HG03045 (cell line): Measurements from ENCODE around the gene ITPKC.
"Not testable (repeated sequence)": the region's sequence is repeated elsewhere in the genome, so short reads cannot be mapped to it uniquely, and the experiment has no call there.

ENCODE experiments used
- ATAC-seq: cut with Tn5 transposase; IDR thresholded peaks from one replicate; pipeline ENCODE4 v1.9.1; 2021; ENCODE audit warnings: mild to moderate bottlenecking, moderate library complexity; ENCODE audit not compliant: unreplicated experiment

Gene ITPKC

DNA sequence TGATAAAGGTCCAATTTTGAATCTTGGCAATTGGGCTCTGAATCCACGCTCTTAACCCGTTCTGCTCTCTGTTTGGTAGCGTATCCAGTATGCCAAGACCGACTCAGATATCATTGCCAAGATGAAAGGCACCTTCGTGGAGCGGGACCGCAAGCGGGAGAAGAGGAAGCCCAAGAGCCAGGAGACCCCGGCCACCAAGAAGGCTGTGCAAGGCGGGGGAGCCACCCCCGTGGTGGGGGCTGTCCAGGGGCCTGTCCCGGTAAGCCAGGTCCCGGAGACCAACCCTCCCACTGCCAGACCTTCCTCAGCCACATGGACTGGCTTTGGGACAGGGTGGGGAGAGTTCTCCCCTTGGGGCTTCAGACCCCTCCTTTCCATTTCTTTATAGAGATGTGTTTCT is 42.4 kb downstream of the ITPKC start:
- ATAC-seq: no peak

DNA sequence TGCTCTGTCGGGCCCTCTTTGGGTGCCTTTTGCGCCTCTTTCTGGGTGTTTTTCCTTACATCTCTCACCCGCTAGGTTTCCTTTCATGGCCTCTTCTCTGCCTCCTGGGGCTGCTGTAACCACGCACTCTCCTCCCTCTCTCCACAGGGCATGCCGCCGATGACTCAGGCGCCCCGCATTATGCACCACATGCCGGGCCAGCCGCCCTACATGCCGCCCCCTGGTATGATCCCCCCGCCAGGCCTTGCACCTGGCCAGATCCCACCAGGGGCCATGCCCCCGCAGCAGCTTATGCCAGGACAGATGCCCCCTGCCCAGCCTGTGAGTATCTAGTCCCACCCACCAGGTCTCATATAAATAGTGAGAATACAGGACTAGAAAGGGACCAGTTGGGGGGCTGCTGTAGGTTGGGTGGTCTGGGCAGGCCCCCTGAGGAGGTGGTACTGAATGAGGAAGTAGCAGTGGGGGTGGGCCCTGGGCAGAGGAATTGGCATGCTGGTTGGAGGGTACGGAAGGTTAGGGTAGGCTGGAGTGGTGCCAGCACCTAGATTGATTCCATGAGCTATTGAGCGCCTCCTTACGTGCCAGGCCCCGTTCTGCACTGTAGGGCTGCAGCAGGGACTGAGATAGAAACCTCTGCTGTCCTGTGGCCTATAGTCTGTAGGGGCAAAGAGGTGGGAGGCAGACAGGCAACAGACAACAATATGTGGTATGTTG is 46.0 kb downstream of the ITPKC start:
- no peak for ATAC-seq

DNA sequence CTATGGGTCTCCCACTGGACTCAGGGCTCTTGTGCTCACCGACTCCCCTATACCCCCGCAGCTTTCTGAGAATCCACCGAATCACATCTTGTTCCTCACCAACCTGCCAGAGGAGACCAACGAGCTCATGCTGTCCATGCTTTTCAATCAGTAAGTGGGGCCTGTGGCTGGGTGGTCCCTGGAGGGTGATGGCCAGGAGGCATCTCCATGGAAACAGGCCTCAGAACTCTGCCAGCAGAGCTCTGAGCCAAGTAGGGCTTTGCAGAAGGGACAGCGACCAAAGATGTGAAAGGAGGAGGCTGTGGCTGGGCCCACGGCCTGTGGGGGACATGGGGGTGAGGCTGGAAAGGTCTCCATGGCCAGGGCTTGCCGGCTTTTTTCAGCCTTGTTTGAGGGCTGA is 46.6 kb downstream of the ITPKC start:
- no peak for ATAC-seq

DNA sequence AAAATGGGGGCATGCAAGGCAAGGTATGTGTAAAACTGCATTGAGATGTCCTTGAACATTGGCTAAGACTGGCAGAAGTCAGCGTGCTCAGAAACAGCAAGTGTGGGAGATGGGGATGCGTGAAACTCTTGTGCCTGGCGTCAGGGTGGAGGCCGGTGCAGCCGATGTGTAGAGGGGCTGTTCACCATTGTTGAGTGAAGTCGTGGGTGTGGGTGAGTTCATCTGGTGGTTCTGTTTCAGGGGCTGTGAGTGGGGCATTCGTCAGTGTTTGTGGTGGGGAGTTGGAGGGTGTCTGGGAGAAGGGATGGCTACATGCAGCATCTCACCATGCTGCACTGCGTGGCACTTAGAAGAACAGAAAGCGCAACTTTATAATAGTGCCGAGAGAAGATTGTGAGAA is 47.1 kb downstream of the ITPKC start:
- no peak for ATAC-seq

DNA sequence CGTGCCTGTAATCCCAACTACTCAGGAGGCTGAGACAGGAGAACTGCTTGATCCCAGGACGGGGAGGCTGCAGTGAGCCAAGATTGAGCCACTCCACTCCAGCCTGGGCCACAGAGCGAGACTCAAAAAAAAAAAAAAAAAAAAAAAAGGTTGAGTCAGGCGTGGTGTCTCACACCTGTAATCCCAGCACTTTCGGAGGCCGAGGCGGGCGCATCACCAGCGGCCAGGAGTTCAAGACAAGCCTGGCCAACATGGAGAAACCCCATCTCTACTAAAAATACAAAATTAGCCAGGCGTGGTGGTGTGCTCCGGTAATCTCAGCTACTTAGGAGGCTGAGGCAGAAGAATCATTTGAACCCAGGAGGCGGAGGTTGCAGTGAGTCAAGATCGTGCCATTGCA is 49.5 kb downstream of the ITPKC start:
- not testable (repeated sequence) for ATAC-seq

DNA sequence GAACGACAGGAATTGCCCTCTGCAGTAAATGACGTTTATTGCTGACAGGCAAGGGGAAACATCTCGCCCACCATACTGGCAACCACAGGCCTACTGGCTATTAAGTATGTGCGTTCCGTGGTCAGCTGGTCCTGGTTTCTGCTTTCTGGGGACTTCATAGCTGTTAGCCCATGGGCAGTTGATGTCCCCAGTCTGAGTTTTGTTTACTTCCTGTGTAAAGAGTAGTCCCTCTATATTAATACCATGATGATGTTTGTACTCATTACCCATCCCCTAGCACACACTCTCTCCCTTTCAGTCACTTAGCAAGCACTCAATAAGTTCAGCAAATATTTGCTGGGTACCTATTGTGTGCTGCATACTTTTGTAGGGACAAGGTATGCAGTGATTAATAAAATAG is 52.0 kb downstream of the ITPKC start:
- ATAC-seq: no peak

DNA sequence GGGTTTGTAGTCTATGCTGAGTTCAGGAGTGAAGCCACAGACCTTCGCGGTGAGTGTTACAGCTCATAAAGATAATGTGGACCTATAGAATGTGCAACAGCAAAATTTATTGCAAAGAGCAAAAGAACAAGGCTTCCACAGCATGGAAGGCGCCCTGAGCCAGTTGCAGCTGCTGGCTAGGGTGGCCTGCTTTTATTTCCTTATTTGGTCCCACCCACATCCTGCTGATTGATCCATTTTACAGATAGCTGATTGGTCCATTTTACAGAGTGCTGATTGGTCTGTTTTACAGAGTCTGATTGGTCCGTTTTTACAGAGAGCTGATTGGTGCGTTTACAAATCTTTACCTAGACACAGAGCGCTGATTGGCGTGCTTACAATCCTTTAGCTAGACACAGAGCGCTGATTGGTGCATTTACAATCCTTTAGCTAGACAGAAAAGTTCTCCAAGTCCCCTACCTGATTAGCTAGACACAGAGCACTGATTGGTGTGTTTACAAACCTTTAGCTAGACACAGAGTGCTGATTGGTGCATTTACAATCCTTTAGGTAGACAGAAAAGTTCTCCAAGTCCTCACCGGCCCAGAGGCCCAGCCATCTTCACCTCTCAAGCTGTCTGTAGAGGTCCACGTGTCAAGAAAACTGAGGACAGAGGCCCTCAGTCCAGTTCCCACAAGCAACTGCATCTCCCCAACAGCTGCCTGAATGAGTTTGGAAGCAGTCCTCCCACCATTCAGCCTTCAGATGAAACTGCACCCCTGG is 54.4 kb downstream of the ITPKC start:
- ATAC-seq: not testable (repeated sequence)

DNA sequence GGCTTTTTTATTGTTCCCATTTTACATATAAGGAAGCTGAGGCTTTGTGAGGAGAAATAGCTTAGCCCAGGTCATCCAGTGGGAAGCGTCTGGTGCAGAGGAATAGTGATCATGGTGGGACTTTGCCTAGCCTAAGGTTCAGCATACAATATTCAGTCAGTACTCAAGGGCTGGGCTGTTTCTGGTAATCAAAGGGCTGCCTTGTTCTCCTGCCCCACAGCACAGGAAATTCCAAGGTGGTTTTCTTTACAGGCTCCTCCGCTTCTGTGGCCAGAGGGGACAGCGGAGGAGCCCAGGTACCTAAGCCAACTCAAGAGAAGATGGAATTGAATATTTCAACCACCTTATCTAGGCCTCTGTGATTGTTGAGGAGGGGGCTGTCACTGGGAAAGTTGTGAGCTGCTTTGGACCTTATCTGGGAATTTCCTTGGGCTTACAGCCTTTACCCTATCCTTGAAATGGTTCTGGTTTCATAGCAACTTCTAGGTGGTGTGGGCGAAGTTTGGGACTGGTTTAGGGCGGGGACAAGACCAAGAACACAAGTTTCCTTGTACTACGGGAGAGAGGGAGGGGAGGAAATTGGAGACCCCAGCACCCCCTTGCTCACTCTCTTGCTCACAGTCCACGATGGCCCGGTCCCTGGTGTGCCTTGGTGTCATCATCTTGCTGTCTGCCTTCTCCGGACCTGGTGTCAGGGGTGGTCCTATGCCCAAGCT is 58.2 kb downstream of the ITPKC start, which contains the start of gene MIA:
Gene MIA (plus strand): TSS at position 606 of the 716 bp plus-strand sequence. CDS start 22 bp downstream, at position 628.
- ATAC-seq: no peak

DNA sequence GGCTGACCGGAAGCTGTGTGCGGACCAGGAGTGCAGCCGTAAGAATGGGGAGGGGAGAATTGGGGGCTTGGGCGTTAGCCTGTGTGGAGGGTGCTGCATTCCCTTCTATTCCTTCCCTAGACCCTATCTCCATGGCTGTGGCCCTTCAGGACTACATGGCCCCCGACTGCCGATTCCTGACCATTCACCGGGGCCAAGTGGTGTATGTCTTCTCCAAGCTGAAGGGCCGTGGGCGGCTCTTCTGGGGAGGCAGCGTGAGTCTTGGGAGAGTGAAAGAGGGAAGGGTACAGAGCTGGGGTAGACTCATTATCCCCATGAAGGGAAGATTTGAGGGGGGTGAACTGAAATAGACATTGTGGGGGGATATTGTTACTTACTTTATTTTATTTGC is 58.7 kb downstream of the ITPKC start:
- ATAC-seq: no peak

DNA sequence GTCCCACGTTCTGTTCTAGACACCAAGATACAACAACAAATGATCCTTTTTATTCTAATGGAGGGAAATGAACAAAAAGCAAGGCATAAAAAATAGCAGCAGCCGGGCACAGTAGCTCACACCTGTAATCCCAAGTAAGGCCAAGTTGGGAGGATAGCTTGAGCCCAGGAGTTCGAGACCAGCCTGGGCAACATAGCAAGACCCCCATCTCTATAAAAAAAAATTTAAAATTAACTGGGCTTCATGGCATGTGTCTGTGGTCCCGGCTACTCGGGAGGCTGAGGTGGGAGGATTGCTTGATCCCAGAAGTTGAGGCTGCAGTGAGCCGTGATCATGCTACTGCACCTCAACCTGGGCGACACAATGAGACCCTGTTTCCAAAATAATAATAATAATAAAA is 59.5 kb downstream of the ITPKC start:
- ATAC-seq: no peak

DNA sequence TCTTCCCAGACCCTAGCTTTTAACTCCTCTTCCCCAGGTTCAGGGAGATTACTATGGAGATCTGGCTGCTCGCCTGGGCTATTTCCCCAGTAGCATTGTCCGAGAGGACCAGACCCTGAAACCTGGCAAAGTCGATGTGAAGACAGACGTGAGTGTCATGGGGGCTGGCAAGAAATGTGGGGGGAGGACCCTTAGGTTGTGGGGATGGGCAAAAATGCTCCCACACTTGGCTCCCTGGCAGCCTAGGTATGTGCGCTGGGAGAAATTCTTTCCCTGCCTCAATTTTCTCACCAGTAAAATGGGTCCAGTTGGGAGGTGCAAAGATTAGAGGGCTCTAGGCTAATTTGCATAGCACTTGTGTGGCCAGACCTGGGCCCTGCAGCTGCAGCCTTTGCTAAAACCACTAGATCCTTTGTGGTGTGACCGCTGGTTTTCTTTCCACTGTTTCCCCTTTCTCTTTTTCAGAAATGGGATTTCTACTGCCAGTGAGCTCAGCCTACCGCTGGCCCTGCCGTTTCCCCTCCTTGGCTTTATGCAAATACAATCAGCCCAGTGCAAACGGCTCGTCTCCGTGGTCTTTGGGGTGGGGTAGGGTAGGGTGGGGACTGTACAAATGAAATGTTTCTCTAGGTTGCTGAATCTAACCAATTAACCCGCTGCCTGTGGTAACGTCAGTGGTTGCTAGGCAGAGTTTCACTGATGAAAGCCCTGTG is 60.2 kb downstream of the ITPKC start:
- peak; percentile 68 for ATAC-seq

DNA sequence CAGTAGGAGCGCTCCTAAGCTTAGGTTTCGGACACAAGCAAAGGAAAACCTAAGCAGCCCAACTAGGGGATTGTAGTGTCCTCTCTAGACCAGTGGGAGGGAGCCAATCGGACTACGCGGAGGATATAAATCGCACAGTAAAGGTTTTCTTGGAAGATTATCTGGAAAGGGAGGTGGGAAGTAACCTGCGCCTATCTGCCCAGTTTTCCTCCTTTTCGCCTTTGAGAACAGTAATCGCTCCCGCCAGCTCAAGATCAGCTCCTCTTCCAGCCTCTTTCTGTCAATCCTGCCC is 60.7 kb downstream of the ITPKC start:
- no peak for ATAC-seq

DNA sequence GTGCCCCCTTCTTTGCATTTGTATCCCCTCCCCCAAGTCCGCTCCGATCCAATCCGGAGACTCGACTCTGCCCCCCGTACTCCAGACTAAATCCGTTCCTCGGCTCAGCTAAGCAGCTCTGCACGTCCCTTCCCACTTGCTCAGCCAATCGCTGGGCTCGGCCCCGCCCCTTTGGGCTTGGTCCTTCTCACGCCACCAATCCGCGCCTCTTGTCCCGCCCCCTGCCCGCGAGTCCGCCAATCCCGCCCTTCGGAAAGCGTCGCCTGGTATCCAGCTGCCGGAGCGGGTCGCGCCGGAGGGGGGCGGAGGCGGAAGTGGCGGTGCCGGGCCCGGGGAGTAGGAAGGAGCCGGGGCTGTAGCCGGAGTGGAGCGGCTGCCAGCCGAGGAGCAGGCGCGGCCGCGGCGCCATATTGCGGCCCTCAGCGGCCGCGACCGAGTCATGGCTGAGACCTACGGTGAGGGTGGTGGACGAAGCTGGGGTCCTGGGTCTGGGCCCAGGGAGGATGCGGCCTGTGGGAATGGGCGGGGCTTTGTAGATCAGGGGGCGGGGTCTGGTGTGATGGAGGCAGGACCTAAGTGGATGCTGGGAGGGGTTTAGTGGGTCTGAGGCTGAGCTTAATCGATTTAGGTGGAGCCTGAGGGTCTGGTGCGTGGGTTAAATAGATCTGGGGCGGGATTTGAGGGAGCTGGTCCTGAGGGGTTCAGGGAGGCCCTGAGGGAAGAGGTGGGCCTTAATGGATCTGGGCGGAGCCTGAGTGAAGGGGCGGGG is 61.2 kb downstream of the ITPKC start, which contains the start of gene RAB4B:
Gene RAB4B (plus strand): TSS at position 311 of the 769 bp plus-strand sequence. CDS start 129 bp downstream, at position 440.
- peak; percentile 59 for ATAC-seq

DNA sequence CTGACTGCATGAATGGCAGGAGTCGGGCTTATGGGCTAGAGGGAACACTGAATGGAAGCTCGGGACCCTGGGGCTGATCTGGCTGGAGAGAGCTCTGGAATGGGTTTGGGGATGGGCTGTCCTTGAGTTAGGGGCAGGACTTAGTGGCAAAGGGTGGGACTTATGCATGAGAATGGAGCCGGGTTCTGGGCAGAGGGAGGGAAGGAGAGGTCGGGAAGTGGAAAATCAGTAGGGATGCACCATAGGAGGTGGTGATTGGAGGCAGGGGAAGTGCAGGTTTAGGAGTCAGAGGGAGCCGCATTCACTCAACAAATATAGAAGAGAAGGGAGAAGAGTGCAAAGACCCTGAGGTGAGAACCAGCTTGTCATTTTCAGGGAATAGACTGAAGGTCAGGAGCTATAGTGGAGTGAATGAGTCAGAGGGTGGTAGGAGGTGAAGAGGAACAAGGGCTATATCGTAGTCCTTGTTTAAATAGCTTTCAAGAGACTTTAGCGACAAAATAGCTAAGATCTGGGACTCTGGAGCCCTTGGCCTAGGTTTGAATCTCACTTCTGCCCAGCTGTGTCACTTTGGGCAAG is 61.9 kb downstream of the ITPKC start:
- no peak for ATAC-seq

DNA sequence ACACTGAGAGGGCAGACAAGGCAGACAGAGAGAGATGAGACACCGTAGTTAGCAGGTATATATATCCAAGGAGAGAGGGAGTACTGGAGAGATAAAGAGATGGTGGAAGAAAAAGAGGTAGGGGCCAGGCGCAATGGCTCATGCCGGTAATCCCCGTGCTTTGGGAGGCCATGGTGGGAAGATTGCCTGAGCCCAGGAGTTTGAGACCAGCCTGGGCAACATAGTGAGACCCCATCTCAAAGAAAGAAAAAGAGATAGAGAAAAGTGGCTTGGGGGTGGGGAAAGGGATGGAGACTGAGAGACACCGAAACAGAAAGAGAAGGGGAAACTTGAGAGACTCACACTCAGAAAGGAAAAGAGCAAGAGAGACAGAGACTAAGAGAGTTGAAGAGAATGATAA is 63.7 kb downstream of the ITPKC start:
- no peak for ATAC-seq

DNA sequence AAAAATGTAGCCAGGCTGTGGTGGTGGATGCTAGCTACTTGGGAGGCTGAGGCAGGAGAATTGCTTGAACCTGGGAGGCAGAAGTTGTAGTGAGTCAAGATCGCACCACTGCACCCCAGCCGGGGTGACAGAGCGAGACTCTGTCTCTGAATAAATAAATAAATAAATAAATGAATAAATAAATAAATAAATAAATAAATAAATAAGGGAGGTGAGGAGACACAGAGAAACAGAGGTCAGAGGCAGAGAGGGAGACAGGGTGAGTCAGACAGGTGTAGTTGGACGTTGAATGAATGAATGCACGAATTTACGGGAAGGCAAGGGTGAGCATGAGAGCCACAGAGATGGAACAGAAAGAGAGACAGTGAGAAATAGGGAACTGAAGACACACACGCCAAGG is 64.2 kb downstream of the ITPKC start:
- no peak for ATAC-seq

DNA sequence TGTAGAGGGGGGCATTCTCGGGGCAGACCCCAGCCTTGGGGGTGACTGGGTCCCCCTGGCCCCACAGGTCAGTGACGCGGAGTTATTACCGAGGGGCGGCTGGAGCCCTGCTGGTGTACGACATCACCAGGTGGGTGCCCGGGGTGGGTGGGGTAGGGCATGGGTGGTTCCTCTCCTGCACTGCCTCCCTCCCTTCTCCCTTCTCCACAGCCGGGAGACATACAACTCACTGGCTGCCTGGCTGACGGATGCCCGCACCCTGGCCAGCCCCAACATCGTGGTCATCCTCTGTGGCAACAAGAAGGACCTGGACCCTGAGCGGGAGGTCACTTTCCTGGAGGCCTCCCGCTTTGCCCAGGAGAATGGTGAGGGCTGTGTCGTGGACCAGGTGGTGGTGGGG is 66.8 kb downstream of the ITPKC start:
- no peak for ATAC-seq

DNA sequence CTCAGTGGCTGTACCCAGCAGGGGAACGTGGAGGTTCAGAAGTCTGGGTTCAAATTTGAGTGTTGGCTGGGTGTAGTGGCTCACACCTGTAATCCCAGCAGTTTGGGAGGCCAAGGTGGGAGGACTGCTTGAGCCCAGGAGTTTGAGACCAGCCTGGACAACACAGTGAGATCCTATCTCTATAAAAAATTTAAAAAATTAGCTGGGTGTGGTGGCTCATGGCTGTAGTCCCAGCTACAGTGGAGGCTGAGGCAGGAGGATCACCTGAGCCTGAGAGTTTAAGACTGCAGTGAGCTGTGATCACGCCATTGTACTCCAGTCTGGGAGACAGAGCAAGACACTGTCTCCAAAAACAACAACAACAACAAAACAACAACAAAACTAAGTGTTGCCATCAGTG is 67.2 kb downstream of the ITPKC start:
- ATAC-seq: not testable (repeated sequence)

DNA sequence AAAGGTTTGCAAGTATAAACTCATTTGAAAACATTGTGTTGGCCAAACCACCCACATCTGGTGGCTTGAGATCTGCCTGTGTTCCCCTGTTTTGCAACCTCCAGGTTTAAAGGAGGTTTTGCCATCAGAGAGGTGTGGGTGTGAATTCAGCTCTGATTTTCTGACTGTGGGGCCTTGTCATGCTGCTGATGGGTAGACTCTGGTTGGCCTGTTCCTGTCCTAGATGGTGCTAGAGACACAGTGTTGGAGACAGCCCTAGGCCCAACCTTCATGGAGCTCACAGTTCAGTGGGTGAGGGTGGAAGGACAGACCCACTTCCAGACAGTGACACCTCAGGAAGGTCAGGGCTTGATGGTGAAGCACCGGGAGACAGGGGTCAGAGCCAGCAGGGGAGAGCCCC is 68.6 kb downstream of the ITPKC start:
- no peak for ATAC-seq
